HG03095 (cell line): ENCODE results near the gene TMEM184C.

Experiments
- ATAC-seq: cut with Tn5 transposase; IDR thresholded peaks from one replicate; pipeline ENCODE4 v1.9.1; 2021; ENCODE audit warnings: moderate library complexity; ENCODE audit not compliant: unreplicated experiment

TMEM184C gene

GRCh38 chr4:147617173-147617840 is at the start of gene TMEM184C:
TSS of gene TMEM184C (plus strand) at chr4:147617397. CDS start at chr4:147617957, 560 bp downstream.
- ATAC-seq = peak; percentile 99

DNA sequence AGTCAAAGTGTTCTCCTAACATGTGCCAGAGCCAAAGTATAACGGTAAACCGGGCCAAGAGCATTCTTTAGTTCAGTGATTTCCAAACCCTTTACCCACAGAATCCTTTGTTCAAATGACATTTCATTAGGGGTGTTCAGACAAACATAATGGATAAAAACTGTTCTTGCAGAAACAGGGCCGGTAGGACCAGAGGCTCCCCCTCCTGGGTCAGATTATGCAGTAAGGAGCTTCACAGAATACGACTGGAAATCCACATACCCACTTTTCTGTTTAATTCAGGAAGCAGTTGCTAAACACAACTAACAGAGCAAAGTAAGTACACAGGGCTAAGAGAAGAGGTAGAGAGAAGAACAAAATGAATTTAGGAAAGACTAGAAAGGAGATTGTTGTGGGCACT is 46.6 kb upstream of the TMEM184C start:
- ATAC-seq = no peak

DNA sequence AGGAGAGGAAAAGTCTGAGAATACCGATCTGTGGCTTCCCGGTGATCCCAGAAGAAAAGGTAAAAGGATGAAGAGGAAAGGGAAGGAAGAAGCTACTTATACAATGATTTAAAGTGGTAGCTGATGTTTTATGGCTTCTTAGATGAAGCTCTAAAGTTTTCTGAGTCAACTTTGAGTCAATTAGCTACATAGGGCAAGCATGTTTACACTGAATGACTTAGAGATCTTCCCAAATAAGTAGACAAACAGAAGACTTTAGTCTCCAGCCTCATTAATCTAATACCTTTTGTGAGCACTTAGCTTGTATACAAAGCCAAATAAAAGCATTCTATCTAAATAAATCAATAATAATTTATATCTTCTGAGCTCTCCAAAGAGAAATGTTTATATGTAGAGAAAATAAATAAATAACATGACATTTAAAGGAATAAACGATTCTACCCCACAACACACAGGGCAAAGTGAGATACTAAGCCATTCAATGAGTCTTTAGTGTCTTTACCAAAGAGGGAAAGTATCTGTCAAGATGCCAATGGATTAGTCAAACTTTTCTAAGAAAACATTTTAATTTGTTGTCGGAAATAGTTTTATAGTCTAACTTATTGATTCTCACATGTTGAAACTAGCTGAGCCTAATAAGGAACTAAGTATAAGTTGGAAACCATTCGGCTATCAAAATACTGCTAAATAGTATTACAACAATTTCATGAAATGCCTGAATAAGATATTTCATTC is 46.0 kb upstream of the TMEM184C start:
- ATAC-seq = no peak

DNA sequence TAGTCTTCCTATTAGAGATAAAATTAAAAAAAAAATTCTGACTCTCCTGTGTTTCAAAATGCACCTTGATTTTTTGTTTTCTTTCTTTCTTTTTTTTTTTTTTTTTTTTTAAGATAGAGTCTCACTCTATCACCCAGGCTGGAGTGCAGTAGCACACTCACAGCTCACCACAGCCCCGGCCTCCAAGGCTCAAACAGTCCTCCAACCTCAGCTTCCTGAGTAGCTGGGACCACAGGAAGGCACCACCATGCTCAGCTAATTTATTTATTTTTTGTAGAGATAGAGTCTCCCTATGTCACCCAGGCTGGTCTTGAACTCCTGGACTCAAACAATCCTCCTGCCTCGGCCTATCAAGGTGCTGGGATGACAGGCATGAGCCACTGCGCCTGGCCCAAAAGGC is 41.1 kb upstream of the TMEM184C start:
- ATAC-seq = no peak

DNA sequence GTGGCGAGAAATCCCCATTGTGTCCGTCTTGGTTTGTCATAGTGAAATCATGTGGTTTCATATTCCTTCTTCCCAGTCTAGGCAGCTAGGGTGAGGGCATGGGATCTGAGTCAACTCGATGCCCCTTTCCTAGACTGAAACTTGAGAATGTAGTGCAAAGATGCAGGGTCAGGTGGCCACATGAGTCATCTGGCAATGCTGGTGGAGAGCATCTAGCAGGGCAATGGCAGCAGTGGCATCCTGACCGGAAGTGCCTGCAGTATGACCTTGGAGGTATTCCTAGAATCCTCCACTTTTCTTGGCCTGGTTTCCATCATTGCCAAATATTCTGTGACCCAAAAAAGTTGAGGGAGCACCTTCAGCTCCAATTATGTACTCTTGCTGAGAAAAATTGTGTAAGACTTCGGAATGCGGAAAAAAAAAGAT is 39.1 kb upstream of the TMEM184C start:
- ATAC-seq = no peak

- ATAC-seq = no peak
These were observed 38.6 kb upstream of the TMEM184C start for GRCh38 chr4:147578593-147578992.

GRCh38 chr4:147580396-147580795 is 36.8 kb upstream of the TMEM184C start:
- ATAC-seq = no peak

DNA sequence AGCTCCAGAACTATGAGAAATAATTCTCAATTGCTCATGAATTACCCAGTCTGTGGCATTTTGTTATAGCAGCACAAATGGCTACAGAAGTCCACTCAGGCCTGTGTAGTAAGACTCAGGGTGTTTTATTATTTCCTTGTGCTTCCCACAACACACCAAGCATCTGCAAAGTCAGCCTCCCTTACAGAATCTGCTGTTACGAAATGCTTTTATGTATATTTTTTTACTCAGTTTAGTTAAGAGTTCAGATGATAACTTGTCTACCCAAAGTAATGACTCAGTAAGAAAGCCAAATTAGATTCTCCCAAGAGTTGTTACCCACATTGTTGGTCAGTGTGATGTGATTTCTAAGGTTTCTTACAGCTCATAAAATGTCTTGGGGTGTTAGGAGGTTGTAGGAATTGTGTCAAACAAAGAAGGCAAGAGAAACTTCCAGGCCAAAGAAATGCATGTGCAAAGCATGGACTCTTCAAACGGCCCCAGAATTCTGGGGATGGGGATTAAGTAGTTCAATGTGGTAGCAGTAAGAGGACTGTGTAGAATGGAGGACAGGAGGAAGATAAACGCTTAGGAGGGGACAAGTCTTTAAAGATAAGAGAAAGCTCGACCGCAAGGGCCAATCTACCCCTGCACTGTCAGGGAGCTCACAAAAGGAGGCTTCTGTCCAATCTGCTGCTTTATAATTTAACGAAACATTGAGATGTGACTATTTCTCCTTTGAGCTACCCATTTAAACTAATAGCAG is 35.4 kb upstream of the TMEM184C start:
- ATAC-seq = no peak

DNA sequence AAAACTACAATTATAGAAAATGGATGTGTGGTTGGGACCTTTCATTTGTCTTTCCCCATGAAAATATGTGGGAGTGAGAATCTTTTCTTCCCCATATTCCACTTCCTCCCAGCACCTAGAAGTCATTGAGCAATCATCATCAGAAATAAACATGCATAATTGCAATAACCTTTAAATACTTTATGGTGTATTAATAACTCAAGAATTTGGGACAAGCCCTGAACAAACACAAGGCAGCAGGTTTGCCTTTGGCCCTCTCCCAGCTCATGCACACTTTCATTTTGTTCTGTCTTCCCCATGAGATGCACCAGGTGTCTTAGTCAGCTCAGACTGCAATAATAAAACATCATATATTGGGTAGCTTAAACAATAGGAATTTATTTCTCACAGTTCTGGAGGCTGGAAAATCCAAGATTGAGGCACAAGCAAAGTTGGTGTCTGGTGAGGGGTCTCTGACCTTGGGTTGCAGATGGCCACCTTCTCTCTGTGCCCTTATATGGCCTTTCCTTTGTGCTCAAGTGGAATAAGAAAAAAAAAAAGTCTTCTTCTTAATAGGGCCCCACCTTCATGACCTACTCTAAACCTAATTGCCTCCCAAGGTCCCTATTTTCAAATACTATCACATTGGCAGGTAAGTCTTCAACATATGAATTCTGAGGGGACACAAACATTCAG is 34.7 kb upstream of the TMEM184C start:
- no peak for ATAC-seq

- ATAC-seq = no peak
These were observed 33.3 kb upstream of the TMEM184C start for GRCh38 chr4:147583876-147584275.

- no peak for ATAC-seq
These were observed 31.2 kb upstream of the TMEM184C start for GRCh38 chr4:147586032-147586431.

DNA sequence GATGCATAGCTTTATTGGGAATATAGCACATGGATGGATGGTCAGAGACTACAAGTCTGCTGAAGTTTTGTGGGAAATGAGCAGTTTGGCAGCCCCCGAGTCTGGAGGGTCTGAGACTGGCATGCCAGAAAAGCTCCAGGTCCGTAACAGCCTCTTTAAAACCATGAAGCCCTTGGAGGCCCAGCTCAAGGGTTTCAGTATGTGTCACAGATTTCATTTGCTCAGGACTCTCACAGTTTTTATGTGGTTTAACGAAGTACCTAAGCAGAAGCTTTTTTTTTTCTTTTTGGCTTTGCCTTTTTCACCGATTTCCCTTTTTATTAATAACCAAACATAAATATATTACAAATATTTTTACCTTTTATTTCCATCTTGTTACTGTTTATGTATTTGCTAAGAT is 30.6 kb upstream of the TMEM184C start:
- peak; percentile 89 for ATAC-seq

DNA sequence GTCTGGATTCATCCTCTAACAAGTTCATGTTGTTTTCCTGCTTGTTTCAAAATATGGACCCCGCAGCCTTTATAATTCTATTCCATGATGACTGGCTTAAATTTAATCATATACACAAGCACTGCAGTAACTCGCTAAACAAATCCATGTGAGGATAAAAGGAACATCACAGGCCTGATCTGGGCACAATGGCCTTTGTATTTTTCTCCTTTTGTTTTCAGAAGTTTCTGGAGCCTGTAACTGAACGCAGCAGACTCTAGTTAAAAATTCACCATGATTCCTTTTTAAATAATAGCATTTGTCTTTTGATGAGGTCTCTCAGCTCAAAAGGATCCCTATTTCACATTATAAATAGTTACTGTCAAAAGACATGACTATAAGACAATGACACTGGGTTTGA is 30.2 kb upstream of the TMEM184C start:
- ATAC-seq = no peak

DNA sequence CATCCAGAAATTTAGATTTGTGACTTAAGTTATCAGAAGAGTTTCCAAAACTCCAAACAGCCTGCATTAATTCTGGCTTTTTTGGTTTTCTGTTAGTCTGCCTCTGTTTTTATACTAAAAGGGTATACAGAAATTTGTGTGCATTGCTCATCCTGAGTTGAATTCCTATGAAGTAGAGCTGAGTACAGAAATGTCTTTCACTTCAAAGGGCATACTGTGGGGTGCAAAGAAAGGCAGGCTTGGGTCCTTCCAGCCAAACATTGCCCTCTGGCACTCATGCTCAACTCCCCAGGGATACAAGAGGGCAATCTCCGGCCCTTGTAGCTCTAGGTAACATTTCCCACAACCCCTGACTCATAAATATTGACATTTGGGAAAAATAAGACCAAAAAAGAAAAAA is 27.6 kb upstream of the TMEM184C start:
- ATAC-seq = no peak

DNA sequence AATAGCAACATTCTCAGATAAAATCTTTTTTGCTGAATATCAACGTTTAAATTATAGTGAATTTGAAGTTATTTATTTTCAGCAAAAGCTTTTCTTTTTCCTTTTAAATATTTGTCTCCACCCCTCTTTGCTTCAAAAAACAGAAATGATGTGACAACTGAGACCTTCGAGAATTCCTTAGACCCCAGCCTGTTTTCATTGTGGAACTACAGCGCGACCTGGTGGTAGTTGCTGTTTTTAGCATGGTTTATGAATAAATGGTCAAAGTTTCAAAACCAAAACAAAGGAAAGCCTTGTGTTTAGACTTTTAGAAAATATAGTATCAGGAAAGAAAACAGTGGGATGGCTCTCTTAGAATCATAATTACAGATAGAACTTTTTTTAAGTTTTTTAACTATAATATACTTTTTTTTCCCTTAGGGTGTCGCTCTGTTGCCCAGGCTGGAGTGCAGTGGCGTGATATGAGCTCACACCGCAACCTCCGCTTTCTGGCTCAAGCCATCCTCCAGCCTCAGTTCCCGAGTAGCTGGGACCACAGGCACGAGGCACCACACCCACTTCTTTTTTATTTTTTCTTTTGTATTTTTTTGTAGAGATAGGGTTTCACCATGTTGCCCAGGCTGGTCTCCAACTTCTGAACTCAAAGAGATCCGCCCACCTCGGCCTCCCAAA is 26.8 kb upstream of the TMEM184C start:
- peak; percentile 42 for ATAC-seq

DNA sequence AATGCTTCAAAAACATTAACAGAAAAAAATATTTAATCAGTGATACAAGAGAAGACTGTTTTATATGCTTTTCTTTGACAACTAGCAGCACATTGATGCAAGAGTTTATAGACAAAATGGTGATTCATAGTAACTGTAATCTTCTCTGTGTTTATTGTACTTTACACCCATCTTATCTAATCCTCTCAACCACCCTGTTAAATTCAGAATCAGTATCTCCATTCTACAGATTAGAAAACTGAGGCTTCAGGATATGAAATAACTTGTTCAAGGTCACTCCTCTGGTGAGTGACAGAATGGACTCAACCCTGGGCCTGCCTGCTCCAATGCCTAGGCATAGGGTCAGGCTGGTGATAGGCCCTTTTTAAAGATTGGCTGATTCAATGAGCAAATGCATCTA is 26.1 kb upstream of the TMEM184C start:
- no peak for ATAC-seq

DNA sequence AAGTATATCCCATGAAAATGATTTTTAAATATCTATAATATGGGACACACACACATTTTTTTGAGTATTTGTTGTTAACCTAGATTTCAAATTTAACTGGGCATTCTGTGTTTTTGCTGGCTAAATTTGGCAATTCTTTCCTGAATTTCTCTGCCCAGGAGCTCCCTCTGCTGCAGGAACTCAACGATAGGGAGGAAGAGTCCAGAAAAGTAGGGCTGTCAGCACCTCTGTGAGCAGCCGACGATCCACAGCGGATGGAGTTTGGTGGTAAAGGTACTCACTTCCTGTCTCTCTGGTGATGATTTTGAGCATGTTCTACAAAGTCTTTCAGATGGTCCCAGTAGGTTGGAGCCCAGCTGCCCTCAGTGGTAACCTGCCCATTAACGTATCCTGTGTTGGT is 23.1 kb upstream of the TMEM184C start:
- ATAC-seq = no peak

- no peak for ATAC-seq
These were observed 22.6 kb upstream of the TMEM184C start for GRCh38 chr4:147594578-147594977.

GRCh38 chr4:147596377-147596776 is 20.8 kb upstream of the TMEM184C start:
- no peak for ATAC-seq

GRCh38 chr4:147596981-147597380 is 20.2 kb upstream of the TMEM184C start:
- no peak for ATAC-seq

GRCh38 chr4:147597561-147597960 is 19.6 kb upstream of the TMEM184C start:
- no peak for ATAC-seq
